ENCODE results near the gene PGGT1B.

PGGT1B gene

GRCh38 chr5:115289104-115289503 is 26.4 kb upstream of the PGGT1B start:
- Histone ChIP-seq H3K4me3 (replicated peaks; ENCODE audit: low read depth, low read length) (no peak overlapping the region), H3K36me3 (ENCODE audit: control insufficient read depth, insufficient read depth, low read length) (no peaks in the 10 kb centered on the region), H3K27me3 (replicated peaks; ENCODE audit: control insufficient read depth, insufficient read depth, low read length) (no peaks in the 10 kb centered on the region)
- no peak for TF ChIP-seq CTCF (IDR thresholded peaks at IDR 0.05; ENCODE audit: insufficient read depth, low read length, poor library complexity, severe bottlenecking)
- DNase-seq (ENCODE audit: extremely low read depth, insufficient read length), result no peak

DNA sequence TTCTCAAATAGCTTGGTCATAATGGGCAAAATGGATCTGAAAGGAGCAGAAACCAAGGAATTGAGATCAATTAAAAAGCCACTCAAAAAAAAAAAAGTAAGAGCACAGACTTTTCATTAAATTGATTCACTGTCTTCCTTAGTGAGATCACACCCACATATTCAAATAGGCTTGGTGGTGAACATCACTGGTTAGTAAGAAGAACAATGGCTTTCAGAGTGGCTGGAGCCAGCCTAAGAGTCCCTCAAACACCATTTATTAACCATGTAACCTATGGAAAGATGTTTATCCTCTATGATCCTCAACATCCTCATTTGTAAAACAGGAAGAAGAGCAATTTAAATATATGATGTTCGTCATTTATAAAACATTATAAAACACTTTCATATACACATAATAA is 21.3 kb upstream of the PGGT1B start:
- no peak for TF ChIP-seq CTCF (IDR thresholded peaks at IDR 0.05; ENCODE audit: insufficient read depth, low read length, poor library complexity, severe bottlenecking)
- Histone ChIP-seq H3K27me3 (replicated peaks; ENCODE audit: control insufficient read depth, insufficient read depth, low read length) (no peaks in the 10 kb centered on the region), H3K36me3 (ENCODE audit: control insufficient read depth, insufficient read depth, low read length) (no peaks in the 10 kb centered on the region), H3K4me3 (replicated peaks; ENCODE audit: low read depth, low read length) (no peak overlapping the region)
- no peak for DNase-seq (ENCODE audit: extremely low read depth, insufficient read length)

DNA sequence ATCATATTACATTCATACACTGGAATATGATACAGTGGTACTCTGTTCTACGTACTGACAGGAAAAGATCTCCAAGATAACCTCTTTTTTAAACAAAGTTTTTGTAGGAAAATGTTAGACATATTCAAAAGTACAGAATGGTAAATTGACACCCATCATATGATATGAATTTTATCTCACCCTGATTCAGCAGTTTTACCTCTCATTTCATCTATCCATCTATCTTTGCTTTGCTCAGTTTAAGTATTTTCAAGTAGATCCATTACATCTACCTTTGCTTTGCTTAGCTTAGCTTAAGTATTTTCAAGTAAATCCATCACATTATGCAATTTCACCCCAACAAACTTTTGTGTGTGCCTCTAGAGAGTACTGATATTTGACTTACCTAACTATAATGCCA is 19.5 kb upstream of the PGGT1B start:
- Histone ChIP-seq H3K4me3 (replicated peaks; ENCODE audit: low read depth, low read length) (no peak overlapping the region), H3K27me3 (replicated peaks; ENCODE audit: control insufficient read depth, insufficient read depth, low read length) (no peaks in the 10 kb centered on the region), H3K36me3 (ENCODE audit: control insufficient read depth, insufficient read depth, low read length) (no peaks in the 10 kb centered on the region)
- DNase-seq (ENCODE audit: extremely low read depth, insufficient read length), result no peak
- no peak for TF ChIP-seq CTCF (IDR thresholded peaks at IDR 0.05; ENCODE audit: insufficient read depth, low read length, poor library complexity, severe bottlenecking)

DNA sequence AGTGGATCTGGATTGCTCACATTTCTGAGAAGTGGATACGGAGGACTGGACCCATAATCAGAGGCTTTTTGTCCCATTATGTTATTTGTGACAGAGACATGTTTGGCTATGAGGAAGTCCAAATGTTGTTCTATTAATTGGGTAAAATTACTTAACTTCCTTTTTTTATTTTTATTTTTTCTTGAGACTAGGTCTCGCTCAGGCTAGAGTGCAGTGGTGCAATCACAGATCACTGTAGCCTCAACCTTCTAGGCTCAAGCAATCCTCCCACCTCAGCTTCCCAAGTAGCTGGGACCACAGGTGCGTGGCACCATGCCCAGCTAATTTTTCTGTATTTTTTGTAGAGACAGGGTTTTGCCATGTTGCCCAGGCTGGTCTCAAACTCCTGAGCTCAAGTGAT is 11.9 kb upstream of the PGGT1B start:
- no peak for TF ChIP-seq CTCF (IDR thresholded peaks at IDR 0.05; ENCODE audit: insufficient read depth, low read length, poor library complexity, severe bottlenecking)
- no peak for DNase-seq (ENCODE audit: extremely low read depth, insufficient read length)
- no peaks in the 10 kb centered on the region for H3K36me3 ChIP-seq (ENCODE audit: control insufficient read depth, insufficient read depth, low read length)
- no peak overlapping the region for H3K4me3 ChIP-seq (replicated peaks; ENCODE audit: low read depth, low read length)
- H3K27me3 ChIP-seq (replicated peaks; ENCODE audit: control insufficient read depth, insufficient read depth, low read length), result no peaks in the 10 kb centered on the region

- TF ChIP-seq CTCF (IDR thresholded peaks at IDR 0.05; ENCODE audit: insufficient read depth, low read length, poor library complexity, severe bottlenecking), result no peak
- H3K4me3 ChIP-seq (replicated peaks; ENCODE audit: low read depth, low read length), result no peak overlapping the region
- H3K27me3 ChIP-seq (replicated peaks; ENCODE audit: control insufficient read depth, insufficient read depth, low read length), result no peaks in the 10 kb centered on the region
- DNase-seq (ENCODE audit: extremely low read depth, insufficient read length), result no peak
- H3K36me3 ChIP-seq (ENCODE audit: control insufficient read depth, insufficient read depth, low read length), result no peaks in the 10 kb centered on the region
Measured at GRCh38 chr5:115272297-115272958, 9.8 kb upstream of the PGGT1B start.
